GM19372 (cell line): Measurements from ENCODE around the gene PYGO1.
"Not testable (repeated sequence)": the region's sequence is repeated elsewhere in the genome, so short reads cannot be mapped to it uniquely, and the experiment has no call there.

Experiments
- ATAC-seq: cut with Tn5 transposase; IDR thresholded peaks from one replicate; pipeline ENCODE4 v1.9.1; 2021; ENCODE audit warnings: mild to moderate bottlenecking, low read depth, moderate library complexity; ENCODE audit not compliant: unreplicated experiment

The PYGO1 gene, protein sequence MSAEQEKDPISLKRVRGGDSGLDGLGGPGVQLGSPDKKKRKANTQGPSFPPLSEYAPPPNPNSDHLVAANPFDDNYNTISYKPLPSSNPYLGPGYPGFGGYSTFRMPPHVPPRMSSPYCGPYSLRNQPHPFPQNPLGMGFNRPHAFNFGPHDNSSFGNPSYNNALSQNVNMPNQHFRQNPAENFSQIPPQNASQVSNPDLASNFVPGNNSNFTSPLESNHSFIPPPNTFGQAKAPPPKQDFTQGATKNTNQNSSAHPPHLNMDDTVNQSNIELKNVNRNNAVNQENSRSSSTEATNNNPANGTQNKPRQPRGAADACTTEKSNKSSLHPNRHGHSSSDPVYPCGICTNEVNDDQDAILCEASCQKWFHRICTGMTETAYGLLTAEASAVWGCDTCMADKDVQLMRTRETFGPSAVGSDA

DNA sequence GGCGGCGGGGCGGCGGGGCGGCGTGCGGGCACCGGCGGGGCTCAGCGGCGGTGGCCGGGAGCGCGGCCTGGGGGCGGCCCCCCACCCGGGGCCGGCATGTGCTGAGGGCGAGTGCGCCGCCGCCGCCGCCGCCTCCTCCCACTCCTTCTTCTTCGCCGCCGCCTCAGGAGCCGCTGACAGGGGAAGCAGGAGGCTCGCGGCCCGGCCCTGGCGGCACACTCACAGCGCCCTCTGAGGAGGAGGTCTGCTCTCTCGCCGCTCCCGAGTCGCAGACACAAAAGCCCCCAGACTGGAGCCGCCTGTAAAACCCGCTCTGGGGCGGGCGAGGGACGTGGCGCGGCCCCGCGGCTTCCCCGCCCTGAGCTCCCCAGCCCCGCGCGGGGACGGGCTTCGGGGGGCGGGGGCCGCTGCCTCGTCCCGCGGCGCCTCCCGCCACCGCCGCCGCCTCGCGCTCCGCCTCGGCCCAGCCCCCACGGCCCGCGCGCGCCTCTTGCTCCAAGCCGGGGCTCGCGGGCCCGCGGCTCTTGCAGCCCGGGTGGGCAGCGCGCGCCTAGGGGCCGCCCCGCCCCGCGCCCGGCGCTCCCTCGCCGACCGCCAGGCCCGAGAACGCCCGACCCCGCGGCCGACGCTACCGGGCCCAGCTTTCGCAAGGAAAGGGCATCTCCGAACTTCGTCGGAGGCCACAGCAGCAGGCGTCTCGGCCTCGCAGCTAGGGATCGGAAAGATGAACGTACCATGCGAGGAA lies at the start of gene PYGO1:
TSS of gene PYGO1 (minus strand) at position 276 of the 745 bp plus-strand sequence. CDS start 462 bp downstream, outside the sequence.
- ATAC-seq, result peak; percentile 65

DNA sequence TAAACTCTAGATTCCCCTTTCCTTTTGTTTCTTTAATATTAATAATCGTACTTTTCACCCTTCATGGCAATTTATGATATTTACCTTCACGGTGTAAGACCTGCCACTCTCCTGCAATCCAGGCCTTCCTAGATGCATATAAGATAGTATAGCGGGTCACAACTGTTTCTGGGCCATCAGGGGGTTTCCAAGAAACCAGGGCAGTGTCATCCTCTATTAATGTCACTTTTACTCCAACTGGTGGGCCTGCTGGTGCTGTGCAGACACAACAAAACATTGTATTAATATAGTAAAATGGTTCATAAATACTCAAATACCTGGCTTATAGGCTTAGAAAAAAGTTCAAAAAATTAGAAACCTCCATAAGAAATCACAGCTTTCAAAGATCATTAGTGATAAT lies 48.9 kb upstream of the PYGO1 start:
- ATAC-seq, result no peak

DNA sequence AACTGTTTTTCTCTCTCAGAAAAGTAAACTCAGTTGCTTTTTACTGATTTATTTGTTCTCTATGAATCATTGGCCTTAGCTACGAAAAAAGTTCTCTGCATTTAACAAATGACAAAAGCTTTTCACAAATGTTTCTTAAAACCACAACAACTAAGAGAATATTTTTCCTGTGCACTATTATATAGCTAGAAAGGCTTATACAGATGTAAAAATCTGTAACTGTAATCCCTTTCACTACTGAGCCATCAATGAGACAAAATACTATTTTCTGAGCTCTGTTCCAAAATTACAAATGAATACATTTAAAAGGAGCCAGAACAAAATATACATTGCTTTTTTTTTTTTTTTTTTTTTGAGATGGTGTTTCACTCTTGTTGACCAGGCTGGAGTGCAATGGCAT lies 45.6 kb upstream of the PYGO1 start:
- ATAC-seq, result no peak

DNA sequence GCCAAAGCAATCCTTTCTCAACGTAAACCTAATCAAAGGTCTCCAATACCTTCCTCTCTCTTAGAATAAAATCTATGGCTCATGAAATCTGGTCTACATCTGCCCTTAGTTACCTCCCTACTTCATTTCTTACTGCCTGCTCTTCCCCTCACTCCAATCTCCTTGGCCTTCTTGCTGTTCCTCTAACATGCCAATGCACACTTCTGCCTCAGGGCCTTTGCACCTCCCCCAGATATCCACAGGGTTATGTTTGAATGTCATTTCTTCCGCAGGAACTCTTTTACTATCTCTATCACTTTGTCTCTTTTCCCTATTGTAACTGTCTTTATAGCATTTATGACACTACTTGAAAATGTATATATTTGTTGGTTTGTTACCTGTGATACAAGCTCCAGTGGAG lies 44.3 kb upstream of the PYGO1 start:
- ATAC-seq, result no peak

DNA sequence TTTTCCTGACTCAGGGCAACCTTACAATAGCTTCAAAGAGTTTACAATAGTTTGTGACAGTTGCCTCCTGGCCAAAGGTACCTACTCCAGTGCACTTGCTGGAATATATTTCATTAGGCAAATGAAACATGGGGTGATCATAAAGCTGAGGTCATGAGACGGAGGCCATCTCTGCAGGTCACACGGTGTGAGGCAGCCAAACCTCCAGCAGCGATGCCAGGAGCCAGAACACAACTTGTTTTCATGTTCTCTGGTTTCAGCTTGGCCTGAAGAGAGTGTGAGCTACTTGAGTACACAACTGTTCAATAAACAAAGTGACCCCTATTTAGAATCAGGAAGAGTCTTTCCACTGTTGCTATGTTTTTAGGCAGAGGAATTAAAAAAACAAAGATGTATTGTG lies 42.7 kb upstream of the PYGO1 start:
- ATAC-seq, result no peak

DNA sequence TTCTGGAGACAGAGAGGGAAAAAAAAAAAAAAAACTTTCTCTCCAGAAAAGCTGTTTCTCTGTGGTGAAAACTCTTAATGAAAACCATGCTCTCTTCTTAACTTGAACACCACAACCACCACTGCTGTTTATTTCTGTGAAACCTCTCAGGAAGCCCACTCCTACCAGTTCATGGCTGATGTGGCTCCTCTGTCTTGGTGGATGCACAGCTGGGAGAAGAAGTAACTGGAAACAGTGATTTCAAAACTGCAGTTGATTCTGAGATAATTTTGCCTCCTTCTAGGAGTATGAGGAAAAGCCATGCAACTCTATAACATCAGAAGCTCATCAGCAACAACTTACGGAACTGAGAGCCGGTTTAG lies 40.2 kb upstream of the PYGO1 start:
- no peak for ATAC-seq

DNA sequence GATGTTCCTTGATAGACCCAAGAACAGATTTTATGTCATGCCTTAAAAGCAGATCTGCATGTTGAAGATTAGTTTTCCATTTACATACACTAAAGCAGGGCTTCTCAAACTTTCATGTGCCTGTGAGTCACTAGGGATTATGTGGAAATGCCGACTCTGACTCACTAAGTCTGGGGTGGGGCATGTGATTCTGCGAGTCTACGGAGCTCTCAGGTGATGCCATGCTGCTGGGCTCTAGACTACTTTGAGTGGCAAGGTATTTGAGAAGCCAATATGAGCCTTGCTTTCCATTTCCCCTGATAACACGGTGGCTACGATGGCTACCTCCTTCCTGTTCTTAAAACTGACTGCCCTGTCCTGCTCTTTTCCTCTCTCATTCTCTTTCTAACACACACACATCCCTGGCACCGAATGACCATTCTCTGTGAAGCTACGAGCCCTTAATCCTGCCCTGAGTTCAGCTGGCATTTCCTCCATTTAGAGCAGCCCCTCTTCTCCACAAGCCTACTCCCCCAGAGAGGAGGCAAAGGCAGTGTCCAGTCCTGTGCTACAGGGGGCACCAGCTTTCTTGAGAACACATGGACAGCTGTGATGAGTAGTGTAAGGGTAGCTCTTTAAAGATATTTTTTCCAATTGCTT lies 39.7 kb upstream of the PYGO1 start:
- ATAC-seq, result no peak

DNA sequence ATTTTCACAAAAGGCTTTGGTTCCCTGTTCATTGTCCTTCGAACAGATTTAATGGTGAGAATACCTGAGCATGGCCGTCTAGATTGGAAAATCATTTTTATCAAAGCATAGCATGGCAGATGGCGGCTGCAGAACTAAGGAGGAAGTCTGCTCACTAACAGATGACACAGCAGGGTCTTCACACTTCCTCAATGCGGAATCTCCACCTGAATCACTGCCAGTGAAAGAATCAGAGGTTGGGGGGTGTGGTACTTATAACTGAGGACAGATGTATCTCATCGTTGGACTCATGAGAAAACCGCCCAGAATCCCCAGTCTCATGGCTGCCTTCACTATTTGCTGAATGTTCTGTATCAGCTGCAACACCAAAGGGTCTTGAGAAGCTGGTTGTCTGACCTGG lies 31.6 kb upstream of the PYGO1 start:
- ATAC-seq, result no peak

DNA sequence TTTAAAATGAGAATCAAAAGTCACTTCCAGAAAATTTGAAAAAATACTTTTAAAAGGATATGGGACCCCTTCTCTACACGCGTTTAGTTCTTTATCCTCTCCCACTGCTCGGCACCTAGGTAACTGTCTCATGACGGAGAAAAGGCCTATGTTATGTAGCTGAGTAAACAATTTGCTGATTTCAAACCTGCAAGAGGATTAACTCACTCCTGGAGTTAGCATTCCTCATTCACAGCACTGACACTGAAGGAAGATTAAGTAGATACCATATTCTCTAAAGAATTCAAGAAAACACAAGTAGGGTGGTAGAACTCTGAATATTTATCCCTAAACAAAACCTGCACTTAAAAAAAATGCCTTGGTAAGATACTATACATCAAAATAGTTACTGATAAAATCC lies 30.2 kb upstream of the PYGO1 start:
- no peak for ATAC-seq

DNA sequence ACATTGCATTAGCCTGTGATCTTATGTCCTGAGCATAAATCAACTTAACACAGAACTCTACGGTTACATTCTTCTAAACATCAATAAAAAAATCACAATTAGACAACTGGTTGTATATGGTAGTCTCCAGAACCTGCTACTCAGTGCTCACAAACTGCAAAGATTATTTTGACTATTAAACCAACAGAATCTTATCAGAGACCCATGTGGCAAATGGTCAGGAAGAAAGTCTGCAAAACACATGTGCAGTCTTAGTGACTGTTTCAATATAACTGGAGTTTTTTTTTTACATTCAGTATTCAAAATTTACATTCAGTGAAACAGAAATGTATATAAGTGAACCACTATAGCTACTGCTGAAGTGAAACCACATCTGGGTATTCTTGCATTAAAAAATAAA lies 27.3 kb upstream of the PYGO1 start:
- ATAC-seq, result no peak

DNA sequence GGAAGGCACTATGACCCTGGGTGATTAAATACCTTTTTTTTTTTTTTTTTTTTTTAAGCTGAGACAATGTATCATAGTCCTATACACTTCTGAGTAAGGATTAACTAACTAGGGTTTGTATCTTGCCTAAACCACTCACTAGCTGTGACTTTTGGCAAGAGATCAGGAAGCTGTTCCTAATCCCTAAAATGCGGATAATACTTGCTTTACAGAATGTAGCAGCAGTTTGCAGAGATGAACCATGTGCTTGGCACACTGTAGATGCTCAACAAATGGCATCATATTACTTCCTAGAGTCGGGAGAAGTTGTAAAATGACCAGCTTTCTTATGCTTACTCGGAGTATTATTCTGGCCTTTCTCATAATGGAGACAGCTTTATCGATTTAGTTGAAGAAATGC lies 25.6 kb upstream of the PYGO1 start:
- no peak for ATAC-seq

DNA sequence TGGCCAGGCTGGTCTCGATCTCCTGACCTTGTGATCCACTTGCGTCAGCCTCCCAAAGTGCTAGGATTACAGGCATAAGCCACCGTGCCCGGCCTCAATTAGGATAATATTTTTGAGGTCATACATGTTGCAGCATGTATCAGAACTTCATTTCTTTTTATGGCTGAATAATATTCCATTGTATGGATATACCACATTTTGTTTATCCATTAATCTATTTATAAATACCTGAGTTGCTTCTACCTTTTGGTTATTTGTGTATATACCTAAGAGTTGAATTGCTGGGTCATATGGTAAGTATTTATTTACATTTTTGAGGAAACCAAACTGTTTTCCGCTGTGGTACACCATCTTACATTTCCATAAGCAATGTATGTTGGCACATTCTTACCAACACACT lies 18.1 kb upstream of the PYGO1 start:
- no peak for ATAC-seq

DNA sequence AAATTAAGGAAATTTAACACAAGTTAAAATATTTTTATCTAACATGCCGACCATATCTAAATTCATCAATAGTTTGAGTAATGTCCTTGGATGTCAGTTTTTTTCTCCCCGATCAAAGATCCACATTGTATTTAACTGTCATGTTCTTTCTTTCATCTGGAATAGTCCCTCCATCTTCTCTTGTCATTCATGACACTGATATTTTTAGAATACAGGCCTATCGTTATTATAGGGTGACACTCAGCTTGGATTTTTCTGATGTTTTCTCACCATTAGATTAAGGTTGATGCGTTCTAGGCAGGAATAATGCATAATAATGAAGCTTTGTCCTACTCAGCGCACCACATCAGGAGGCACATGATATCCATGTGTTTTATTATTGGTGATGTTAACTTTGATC lies 13.2 kb upstream of the PYGO1 start:
- ATAC-seq, result no peak

DNA sequence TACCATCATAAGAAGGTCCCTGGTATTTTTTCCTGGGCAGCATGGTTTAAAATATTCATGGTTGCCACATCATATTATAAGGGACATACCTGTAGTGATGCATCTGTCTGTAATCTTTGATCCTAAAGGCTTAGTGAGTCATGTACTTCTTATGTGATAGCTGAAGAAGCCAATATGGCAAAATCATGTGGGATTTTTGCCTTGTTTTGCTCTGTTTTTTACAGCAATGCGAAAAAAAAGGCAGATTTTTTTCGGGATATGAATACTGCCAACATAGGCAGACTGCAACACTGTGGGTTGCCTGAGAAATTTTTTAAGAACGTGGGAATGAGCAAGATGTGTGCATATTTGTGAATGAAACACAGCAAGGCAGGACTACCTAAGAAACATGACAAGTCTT lies 11.3 kb upstream of the PYGO1 start:
- ATAC-seq, result no peak

DNA sequence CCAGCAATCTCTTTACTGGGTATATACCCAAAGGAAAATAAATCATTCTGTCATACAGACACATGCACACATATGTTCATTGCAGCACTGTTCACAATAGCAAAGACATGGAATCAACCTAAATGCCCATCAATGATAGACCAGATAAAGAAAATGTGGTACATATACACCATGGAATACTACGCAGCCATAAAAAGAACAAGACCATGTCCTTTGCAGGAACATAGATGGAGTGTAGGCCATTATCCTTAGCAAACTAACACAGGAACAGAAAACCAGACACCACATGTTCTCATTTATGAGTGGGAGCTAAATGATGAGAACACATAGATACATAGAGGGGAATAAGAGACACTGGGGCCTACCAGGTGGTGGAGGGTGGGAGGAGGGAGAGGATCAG lies 4.9 kb upstream of the PYGO1 start:
- not testable (repeated sequence) for ATAC-seq

DNA sequence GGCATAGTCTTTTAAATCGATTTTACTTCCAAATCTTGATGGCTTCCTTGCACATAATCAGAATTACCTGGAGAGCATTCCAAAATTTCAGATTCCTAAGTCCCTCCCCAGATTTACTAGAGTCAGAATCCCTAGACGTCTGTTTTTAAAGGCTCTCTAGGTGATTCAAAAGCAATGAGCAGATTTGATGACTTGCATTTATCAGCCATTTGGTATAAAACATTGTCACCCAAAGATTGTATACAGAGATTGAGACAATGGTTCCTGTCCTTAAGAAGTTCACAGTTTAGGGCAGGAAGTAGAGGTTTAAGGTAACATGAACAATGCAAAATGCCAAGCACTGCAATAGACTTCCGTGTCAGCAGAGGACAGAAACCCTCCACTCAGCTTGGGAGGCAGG lies 2.6 kb upstream of the PYGO1 start:
- ATAC-seq, result no peak

DNA sequence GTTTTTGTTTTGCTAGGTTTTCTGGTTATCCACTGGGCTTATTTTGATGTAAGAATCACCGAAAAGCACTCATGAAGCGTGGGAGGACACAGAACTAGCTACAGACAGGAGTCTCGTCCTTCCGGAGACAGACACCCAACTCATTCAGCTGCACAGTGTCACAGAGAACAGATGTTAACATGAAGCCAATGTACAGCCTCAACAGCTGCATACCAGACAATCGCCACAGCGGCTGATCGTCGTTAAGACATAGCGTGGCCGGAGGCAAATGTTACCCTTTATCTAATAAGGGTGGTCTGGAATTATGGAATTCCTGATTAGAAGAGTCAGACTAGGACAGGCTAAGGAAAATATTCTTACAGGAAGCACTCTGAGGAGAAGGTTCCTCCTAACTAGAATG lies 1.1 kb upstream of the PYGO1 start:
- ATAC-seq, result no peak

DNA sequence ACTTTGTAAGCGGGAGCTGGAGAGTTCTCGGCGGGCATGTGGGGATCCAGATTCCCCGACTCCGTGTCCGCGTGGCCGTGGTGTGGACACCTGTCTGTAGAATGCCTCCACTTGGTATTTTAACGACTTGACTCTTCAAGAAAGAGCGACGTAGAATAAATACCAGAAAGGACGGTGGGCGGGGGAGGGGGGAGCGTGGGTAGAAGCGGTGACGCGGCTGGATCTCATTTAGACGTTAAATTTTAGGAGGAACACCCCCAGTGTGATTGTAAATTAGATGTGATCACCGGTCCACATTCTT lies 620 bp upstream of the PYGO1 start:
- ATAC-seq, result no peak

DNA sequence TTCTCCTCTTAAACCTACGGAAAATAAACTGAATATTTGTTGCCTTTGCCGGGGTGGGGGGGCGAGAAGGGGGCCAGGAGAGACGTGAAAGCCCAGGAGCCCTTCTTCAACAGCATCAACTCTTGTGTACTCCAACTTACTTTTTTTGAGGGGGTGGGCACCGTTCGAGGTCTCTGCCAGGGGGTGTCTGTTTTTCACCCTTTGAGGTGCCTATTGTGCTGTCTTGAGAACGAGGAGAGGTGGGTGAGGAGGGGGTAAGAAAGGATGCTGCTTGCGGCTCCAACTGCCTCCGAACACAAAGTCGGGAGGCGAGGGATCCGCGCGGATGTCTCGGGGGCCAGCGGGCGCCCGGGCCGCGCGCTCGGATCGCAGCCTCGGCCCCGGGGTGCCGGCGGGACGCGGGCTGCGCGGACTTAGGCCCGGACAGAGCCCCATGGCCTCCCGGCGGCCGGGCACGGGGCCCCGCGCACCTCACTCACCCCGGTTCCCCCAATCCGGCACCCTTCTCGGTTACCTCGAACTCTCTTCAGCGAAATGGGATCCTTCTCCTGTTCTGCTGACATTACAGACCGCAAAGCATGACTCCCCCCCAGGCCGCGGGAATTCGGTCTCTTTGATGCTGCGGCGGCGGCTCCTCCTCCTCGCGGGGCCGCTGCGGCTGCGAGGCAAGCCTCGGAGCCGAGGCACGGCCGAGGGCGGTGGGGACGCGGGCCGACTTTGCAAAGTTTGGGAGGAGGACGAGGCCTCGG lies 650 bp downstream of the PYGO1 start:
- ATAC-seq, result peak; percentile 16

DNA sequence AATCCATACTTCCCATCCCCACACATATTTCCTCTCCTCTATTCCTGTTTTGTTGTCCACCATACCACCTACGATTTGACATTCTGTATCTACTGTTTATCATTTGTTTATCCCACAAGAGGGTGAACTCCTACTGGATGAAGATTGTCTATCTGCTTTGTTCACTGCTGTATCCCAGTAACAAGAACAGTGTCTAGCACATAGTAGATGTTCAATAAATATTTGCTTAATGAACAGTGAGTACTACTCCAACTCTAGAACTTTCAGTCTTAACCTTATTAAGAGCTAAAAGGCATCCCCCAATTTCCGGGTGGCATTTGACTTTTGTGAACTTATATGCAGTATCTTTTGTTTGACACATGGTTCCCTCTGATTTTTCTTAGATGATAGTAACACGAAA lies 1.3 kb downstream of the PYGO1 start:
- no peak for ATAC-seq

DNA sequence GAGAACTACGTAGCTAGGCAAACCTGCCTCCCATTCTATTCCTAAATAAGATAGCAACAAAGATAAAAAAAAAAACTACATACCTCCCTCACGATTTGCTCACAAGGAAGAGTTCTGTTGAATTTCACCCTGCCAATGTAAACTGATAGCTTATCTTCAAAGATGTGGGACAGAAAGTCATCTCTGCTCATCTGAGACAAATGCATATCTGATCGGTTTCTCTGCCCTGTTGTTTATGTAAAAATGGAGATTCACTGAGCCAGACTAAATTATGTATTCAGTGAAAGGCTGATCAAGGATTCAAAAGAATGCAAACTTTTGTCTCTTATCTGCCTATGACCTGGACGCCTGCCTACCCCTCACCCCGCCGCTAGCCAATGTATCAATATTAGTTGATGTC lies 11.2 kb downstream of the PYGO1 start:
- ATAC-seq, result no peak
